ENCODE data around the gene XK.

DNA sequence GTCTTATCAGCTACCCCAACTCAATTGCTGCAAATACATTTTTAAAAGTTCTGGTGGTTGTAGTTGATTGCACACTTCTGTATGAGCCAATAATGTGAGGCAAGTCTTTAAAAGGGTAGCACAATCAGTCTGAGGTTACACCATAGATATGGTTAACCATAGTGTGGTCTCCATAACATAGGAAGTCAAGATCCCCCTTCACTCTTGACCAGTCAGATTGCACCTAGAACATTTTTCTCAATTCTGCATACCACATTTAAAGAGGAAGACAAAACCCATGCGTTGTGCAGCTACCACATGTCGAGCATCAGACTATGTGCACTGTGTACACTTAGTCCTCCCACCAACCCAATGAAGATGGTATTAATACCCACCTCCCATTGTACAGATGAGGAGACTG lies 67.8 kb downstream of the XK start:
- no peak for TF ChIP-seq ERG (CRISPR knock-in tag; IDR thresholded peaks at IDR 0.05)
- TF ChIP-seq, protein P1, sequence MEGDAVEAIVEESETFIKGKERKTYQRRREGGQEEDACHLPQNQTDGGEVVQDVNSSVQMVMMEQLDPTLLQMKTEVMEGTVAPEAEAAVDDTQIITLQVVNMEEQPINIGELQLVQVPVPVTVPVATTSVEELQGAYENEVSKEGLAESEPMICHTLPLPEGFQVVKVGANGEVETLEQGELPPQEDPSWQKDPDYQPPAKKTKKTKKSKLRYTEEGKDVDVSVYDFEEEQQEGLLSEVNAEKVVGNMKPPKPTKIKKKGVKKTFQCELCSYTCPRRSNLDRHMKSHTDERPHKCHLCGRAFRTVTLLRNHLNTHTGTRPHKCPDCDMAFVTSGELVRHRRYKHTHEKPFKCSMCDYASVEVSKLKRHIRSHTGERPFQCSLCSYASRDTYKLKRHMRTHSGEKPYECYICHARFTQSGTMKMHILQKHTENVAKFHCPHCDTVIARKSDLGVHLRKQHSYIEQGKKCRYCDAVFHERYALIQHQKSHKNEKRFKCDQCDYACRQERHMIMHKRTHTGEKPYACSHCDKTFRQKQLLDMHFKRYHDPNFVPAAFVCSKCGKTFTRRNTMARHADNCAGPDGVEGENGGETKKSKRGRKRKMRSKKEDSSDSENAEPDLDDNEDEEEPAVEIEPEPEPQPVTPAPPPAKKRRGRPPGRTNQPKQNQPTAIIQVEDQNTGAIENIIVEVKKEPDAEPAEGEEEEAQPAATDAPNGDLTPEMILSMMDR (IDR thresholded peaks at IDR 0.05), result no peak
- TF ChIP-seq, protein P2, sequence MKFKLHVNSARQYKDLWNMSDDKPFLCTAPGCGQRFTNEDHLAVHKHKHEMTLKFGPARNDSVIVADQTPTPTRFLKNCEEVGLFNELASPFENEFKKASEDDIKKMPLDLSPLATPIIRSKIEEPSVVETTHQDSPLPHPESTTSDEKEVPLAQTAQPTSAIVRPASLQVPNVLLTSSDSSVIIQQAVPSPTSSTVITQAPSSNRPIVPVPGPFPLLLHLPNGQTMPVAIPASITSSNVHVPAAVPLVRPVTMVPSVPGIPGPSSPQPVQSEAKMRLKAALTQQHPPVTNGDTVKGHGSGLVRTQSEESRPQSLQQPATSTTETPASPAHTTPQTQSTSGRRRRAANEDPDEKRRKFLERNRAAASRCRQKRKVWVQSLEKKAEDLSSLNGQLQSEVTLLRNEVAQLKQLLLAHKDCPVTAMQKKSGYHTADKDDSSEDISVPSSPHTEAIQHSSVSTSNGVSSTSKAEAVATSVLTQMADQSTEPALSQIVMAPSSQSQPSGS (CRISPR knock-in tag; IDR thresholded peaks at IDR 0.05; ENCODE audit: borderline replicate concordance, low read depth), result no peak
- TF ChIP-seq E2F5 (CRISPR knock-in tag; IDR thresholded peaks at IDR 0.05), result no peak
- TF ChIP-seq TCF7 (CRISPR knock-in tag; IDR thresholded peaks at IDR 0.05; ENCODE audit: low read depth), result no peak

Measured in WTC11 (cell line).